SK-N-SH treated with all-trans-retinoic acid at 6 μM for 48 hours (cell line): ENCODE data around the gene TANGO2.

ENCODE experiments used
- CSRNP3 ChIP-seq: fragments of 250-450 bp; sonication (Bioruptor Pico); IDR thresholded peaks from 2 replicates; pipeline ENCODE4 v1.5.1; 2021; ENCODE audit warnings: mild to moderate bottlenecking, moderate library complexity
- GLIS3 ChIP-seq: fragments of 250-450 bp; sonication (Bioruptor Pico); IDR thresholded peaks from 2 replicates; pipeline ENCODE4 v1.5.0; 2020; ENCODE audit warnings: mild to moderate bottlenecking, moderate library complexity
- POU6F1 ChIP-seq: fragments of 250-450 bp; sonication (Bioruptor Pico); IDR thresholded peaks from 2 replicates; pipeline ENCODE4 v1.8.0; 2021; ENCODE audit warnings: low read depth, mild to moderate bottlenecking, moderate library complexity, borderline replicate concordance
- ZNF8 ChIP-seq: fragments of 450-650 bp; formaldehyde crosslinking; IDR thresholded peaks from 2 replicates; pipeline ENCODE4 v1.5.0; 2020; ENCODE audit warnings: mild to moderate bottlenecking, moderate library complexity

GRCh38 chr22:20010307-20011122, 10.4 kb upstream of the TANGO2 start:
- TF ChIP-seq POU6F1 (CRISPR knock-in tag), result no peak
- TF ChIP-seq CSRNP3 (CRISPR knock-in tag), result no peak
- TF ChIP-seq ZNF8, result no peak
- TF ChIP-seq GLIS3 (CRISPR knock-in tag), result no peak
